Urinary bladder (tissue), 4 donors: Measurements from ENCODE around the gene DNAJB6. TPM values are rescaled to one million over a fixed set of nuclear protein-coding genes. Genes with fewer than 3 reads are reported as not detected.
A peak's percentile ranks its signal among the peaks of the same experiment; 100 is the strongest.

Experiments
- DNase-seq: peaks from one replicate; pipeline ENCODE4 v3.0.0-alpha.2; 2015; ENCODE audit errors: extremely low spot score
- H3K27ac ChIP-seq: one replicate; pipeline ENCODE4 v1.5.1; 2013; ENCODE audit warnings: low read depth, mild to moderate bottlenecking, moderate library complexity
- H3K36me3 ChIP-seq: one replicate; pipeline ENCODE4 v1.6.1; 2013; ENCODE audit warnings: mild to moderate bottlenecking, moderate library complexity; ENCODE audit not compliant: insufficient read depth
- H3K4me1 ChIP-seq: one replicate; pipeline ENCODE4 v1.6.1; 2013; ENCODE audit warnings: mild to moderate bottlenecking, moderate library complexity; ENCODE audit not compliant: insufficient read depth
- H3K4me3 ChIP-seq: one replicate; pipeline ENCODE4 v1.5.1; 2013; ENCODE audit warnings: low read depth, low read length
- WGBS: extraction: QIAGEN DNeasy Blood & Tissue Kit; methylation state at CpG from one replicate; pipeline ENCODE4 v1.1.7; 2013; 5-methylcytosine and 5-hydroxymethylcytosine counted together
- polyA plus RNA-seq: library from polyadenylated mRNA; stranded (reverse); fragments of 200-250 nt; gene quantifications from one replicate; pipeline ENCODE4 v1.2.3, GENCODE V29; 2013
- total RNA-seq: library from RNA; depleted of rRNA; stranded (reverse); fragments of >200 nt; gene quantifications from one replicate; pipeline ENCODE4 v1.2.3, GENCODE V29; 2014
- donor health status: healthy with polysubstance abuse.
- donor health status: healthy.

Gene DNAJB6
- total and polyA plus RNA-seq, 2 donors, result 90.4 to 137 TPM

DNA sequence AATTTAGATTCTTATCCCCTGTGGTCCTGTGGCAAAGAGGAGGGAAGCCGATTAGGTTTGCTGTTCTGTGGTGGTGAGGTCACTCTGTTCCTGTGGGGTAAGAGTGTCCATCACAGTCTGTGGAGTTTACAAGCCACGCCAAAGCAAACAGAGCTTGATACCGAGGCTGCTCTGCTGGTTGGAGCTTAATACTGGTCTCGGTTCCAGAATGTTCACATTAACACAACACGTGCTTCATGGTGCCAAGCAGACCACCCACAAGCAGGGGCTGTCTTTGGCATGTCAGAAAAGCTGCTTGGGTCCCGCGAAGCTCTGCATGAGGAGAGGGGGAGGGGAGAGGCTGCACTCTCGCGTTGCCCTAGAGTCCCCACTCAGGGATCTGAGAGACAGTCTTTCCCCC is 47.5 kb downstream of the DNAJB6 start:
- WGBS, result 51% methylated on average over 9 of the region's 9 CpGs
- no peak for DNase-seq
- Histone ChIP-seq H3K36me3 (peaks cover 7% of the 10 kb centered on the region), H3K4me1 (no peaks in the 10 kb centered on the region), H3K27ac (no peak overlapping the region), H3K4me3 (no peak overlapping the region)

DNA sequence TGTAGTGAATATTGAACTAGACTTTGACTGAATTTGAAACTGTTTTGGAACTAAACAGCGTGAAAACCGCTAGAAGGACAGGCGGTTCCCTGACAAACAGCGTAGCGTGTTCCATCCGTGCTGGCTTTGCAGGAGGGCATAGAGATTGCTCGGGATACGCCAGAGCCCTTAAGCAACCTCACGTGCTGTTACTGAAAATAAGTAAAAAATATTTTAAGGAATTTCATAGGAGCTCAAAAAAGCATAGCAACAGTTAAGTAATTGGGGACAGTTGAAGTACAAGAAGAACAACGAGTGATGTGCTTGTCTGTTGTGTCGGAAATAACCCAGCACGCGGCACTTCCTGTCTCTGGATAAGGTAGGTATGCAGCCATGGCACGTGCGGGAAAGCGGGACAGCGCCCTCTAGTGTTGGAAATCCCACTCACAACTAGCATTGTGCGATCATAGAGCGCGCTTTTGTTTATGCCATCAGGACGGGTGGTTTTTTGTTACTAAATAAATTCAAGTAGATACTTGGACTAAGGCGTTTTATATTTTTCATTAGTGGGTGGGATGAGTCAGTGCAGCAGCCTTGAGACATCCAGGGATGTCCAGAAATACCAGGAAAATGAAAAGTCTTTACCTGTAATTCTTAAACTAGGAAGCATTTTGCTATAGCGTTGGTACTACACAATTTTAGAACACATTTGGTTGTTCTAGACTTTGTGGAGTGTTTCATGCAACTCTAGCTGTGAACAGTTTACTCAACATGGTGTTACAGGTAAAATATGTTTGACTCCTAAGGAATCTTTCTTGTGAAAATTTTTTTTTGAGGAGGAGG is 50.4 kb downstream of the DNAJB6 start:
- WGBS, result 47% methylated on average over 23 of the region's 23 CpGs
- H3K36me3 ChIP-seq, result peaks cover 6% of the 10 kb centered on the region
- H3K4me1 ChIP-seq, result no peaks in the 10 kb centered on the region
- no peak overlapping the region for H3K4me3 ChIP-seq
- peak; percentile 13 for DNase-seq
- peak overlapping the region; percentile 39 for H3K27ac ChIP-seq

DNA sequence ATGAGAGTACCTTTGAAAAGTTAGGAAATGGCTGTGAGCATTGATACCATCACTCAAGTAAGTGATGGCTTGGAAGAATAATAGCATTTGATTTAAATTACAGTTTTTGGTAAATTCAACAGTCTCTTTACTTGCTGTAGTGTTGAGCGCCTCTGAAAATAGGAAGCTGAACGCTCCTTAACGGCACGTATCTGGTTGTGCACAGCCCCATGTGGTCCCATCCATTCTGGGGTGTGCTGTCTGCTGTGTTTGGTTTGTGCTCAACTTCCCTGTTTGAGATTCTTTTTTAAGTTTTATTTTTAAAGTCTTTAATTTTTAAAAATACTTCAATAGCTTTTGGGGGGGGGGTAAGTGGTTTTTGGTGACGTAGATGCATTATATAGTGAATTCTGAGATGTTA is 51.5 kb downstream of the DNAJB6 start:
- Histone ChIP-seq H3K4me1 (no peaks in the 10 kb centered on the region), H3K4me3 (no peak overlapping the region), H3K27ac (no peak overlapping the region), H3K36me3 (peaks cover 2% of the 10 kb centered on the region)
- DNase-seq, result no peak
- WGBS, result 95% methylated on average over 5 of the region's 5 CpGs

DNA sequence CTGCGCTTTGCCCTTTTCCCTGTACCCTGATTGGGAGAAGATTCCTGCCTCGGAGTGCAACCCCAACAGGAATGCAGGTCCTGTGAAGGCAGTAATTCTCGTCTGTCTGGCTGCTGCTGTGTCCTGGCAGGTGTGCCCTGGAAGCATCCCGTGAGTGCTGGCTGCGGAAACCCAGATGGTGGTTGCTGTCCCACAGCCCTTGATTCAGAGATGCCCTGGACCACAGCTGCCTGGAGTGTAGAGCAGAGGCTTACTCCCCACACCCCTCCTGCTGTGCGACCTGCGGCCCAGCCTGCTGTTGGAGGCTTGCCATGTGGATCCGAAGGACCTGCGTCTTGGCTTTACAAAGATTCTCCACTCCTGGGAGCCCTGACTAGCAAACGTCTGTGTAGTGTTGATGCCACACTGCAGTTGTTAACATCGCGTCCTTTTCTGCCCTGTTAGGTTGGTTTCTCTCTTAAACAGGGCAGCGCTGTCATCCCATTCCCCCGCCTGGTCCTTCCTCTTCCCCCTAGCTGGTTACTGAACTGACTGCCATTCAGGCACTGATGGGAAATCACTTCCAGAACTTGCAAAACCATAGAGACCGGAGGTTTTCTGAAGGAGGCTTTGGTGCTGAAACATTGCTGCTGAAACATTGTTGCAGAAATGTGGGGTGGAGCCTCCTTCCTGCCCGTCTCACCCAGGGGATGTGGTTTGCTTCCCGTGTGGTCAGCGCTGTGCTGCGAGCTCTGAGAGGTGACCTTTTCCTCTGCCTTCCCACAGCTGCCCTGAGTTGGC is 53.3 kb downstream of the DNAJB6 start:
- H3K27ac ChIP-seq, result no peak overlapping the region
- no peak for DNase-seq

DNA sequence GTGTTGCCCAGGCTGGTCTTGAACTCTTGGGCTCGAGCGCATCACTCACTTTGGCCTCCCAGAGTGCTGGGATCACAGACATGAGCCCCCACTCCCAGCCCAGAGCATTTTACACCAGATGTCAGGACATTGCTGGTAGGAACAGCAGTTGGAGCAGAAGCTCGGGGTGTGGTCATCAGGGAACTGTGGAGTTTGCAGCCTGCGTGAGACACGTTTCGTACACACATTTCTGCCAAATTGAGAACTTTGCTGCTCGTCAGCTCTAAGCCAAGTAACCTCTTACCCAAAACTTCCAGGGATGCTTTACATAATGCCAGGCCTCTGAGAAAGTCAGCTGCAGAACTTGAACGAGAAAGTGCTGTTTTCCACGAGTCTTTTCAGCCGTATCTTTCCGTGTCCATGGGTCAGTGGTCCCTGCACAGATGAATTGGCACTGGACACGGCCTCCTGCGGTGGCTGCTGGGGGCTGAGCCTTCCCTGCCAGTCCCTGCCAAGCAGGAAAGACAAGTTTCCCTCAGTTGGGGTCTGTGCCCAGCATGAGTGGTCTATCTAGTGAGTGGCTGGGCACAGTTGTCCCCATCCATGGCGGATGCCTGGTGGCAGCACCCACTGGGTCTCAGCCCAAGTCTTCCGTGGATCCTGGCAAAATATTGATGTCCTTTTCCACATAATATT is 54.4 kb downstream of the DNAJB6 start:
- 90% methylated on average over 15 of the region's 15 CpGs for WGBS
- Histone ChIP-seq H3K4me1 (no peaks in the 10 kb centered on the region), H3K36me3 (no peaks in the 10 kb centered on the region), H3K27ac (no peak overlapping the region), H3K4me3 (no peak overlapping the region)
- DNase-seq, result no peak

More for the DNA sequence above, 53.3 kb downstream of the DNAJB6 start:
- no peaks in the 10 kb centered on the region for H3K4me1 ChIP-seq
- H3K4me3 ChIP-seq, result no peak overlapping the region
- no peaks in the 10 kb centered on the region for H3K36me3 ChIP-seq
- 74% methylated on average over 19 of the region's 19 CpGs for WGBS

DNA sequence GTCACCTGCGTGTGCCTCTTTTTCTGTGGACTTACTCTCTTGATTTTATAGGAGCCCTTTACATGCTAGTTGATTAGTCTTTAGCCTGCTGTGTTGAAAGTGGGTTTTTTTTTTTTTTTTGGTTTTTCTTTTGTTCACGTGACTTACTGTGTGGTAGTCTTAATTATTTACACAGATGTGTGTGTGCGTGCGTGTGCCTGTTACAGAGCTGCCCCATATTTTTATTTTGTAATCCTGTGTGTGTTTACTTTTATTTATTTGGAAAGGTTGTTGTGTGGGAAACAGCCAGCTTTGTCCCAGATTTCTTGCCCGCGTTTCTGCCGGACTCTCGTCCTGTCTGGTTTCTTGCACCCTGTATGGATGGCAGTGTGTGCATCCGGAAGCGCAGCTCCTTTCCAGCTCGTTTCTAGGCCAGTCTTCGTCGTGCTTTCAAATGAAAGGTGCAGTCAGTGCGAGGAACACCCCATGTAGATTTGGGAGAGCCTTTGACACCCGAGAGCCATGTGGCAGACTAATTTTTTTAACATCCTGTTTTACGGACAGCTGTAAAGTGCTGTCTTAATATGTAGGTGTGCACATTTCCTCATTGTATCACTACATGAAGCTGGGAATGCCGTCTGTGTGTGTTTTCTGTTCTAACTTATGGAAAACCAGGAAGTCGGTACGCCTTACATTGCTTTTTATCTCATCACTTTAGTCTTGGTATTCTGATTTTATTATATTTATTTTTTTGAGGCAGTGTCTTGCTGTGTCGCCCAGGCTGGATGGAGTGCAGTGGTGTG is 55.6 kb downstream of the DNAJB6 start:
- H3K36me3 ChIP-seq, result no peaks in the 10 kb centered on the region
- no peaks in the 10 kb centered on the region for H3K4me1 ChIP-seq
- DNase-seq, result no peak
- H3K27ac ChIP-seq, result no peak overlapping the region
- H3K4me3 ChIP-seq, result no peak overlapping the region
- WGBS, result 90% methylated on average over 20 of the region's 20 CpGs

DNA sequence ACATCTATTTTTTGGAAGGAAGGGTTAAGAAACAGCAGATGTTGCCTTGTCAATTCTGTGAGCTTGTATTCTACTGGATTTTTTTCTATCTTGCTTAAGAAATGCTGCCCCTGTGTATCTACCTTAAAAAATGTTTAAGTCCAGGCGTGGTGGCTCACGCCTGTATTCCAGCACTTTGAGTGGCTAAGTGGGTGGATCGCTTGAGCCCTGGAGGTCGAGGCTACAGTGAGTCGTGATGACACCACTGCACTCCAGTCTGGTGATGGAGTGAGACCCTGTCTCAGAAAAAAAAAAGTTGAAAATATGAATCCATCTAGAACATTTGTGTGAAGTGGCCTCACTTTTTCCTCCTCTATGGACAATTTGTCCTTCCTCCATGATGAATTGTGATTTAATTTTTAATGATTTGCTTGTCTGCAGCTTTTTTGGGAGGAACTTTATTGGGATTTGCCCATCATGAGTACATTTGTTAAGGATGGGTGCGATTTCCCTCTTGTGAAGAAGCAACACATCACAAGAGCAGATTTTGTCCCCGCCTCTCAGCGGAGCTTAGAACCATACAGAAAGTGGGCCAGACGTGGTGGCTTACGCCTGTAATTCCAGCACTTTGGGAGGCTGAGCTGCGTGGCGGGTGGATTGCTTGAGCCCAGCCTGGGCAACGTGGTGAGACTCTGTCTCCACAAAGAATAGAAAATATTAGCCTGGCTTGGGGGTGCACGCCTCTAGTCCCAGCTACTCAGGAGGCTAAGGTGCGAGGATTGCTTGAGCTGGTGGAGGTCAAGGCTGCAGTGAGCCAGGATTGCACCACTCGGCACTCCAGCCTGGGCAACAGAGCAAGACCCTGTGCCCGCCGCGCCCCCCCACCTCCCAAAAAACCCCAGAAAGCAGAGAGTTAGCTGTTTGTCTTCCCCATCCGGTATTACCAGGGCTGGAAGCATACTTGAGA is 57.7 kb downstream of the DNAJB6 start:
- H3K4me1 ChIP-seq, result no peaks in the 10 kb centered on the region
- no peak overlapping the region for H3K4me3 ChIP-seq
- H3K36me3 ChIP-seq, result no peaks in the 10 kb centered on the region
- DNase-seq, result no peak
- no peak overlapping the region for H3K27ac ChIP-seq
- WGBS, result 95% methylated on average over 20 of the region's 20 CpGs

DNA sequence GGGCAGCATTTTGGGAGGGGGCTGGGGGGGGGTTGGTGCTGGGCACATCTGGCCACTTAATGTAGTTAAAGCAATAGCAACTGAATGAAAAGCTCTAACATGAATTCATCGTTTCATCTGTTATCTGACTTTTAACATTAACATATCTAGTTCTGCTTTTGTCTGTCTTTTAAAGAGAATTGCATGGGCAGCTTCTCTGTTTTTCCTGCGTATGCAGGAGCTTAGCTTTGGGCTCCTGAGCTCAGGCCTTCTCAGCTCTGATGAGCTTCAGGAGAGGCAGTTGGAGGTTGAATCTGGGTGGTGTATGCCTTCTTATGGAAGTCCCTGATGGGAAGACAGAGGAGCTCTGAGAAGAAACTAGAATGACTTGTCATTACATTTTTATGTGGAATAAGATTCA is 58.4 kb downstream of the DNAJB6 start:
- 73% methylated on average over 2 of the region's 2 CpGs for WGBS
- Histone ChIP-seq H3K4me3 (no peak overlapping the region), H3K27ac (no peak overlapping the region), H3K36me3 (no peaks in the 10 kb centered on the region), H3K4me1 (no peaks in the 10 kb centered on the region)
- DNase-seq, result no peak

DNA sequence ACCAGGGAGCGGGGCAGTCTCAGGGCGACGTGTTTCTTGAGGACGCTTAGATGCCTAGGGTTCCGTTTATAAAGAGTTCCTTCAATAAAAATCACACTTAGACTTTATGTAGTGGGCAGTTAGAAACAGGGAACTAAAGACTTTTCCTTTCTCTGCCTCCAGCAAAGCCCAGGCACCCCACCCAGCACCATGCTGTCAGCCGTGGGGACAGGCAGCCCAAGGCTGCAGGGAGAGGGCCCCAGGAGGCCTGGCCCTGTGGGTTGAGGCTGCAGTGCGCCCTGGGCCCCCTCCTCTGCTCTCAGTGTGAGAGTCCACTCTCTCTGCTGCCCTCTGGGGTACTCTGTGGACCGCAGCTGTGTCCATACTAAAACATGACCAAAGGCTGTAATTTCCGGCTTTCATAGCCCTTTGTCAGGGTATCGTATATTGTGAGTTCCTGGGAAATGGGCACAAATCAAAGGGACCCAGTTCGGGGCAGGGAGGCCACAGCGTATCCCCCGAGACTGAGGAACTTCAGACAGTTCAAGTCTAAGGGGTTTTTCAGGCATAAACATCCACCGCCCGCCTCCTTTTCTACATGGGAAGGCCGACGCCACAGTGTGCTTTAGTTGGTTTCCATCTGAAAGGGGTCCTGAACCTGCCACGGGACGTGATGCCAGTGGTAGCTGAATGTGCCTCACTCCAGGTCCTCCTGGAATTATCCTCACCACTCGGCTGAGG is 59.7 kb downstream of the DNAJB6 start:
- no peaks in the 10 kb centered on the region for H3K4me1 ChIP-seq
- H3K27ac ChIP-seq, result no peak overlapping the region
- no peak overlapping the region for H3K4me3 ChIP-seq
- WGBS, result 94% methylated on average over 20 of the region's 20 CpGs
- no peaks in the 10 kb centered on the region for H3K36me3 ChIP-seq
- DNase-seq, result no peak

DNA sequence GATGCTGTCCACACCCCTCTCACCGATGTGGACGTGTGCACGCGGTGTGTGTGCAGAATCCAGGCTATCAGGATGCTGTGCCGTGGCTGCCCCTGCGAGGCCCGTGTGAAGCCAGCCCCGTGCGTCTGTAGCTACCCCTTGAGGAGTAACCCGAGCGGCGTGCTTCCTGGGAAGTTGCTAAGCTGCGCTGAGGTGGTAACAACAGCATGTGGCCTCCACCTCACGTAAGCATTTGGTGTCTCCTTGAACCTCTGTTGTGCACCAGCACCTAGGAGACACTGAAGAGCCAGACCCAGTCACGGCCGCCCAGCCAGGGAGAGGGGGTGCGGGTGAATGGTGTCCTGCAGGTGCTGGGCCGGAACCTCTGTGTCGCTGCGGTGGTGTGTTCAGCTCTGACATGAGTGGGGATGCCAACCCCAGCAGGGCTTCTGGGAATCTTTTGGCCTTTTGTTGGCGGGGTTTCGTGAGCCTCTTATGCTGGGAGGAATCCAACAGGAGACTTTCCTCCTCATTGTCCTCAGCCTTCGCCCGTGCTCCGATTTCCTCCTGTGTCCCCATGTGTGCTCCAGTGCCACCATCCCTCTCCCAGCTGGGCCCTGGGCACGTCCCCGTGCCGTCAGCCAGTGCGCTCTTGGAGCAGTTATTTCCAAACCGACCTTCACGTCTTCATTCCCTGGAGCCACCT is 60.4 kb downstream of the DNAJB6 start:
- no peak for DNase-seq
- H3K36me3 ChIP-seq, result no peaks in the 10 kb centered on the region
- no peaks in the 10 kb centered on the region for H3K4me1 ChIP-seq
- H3K27ac ChIP-seq, result no peak overlapping the region
- H3K4me3 ChIP-seq, result no peak overlapping the region
- 95% methylated on average over 31 of the region's 31 CpGs for WGBS

DNA sequence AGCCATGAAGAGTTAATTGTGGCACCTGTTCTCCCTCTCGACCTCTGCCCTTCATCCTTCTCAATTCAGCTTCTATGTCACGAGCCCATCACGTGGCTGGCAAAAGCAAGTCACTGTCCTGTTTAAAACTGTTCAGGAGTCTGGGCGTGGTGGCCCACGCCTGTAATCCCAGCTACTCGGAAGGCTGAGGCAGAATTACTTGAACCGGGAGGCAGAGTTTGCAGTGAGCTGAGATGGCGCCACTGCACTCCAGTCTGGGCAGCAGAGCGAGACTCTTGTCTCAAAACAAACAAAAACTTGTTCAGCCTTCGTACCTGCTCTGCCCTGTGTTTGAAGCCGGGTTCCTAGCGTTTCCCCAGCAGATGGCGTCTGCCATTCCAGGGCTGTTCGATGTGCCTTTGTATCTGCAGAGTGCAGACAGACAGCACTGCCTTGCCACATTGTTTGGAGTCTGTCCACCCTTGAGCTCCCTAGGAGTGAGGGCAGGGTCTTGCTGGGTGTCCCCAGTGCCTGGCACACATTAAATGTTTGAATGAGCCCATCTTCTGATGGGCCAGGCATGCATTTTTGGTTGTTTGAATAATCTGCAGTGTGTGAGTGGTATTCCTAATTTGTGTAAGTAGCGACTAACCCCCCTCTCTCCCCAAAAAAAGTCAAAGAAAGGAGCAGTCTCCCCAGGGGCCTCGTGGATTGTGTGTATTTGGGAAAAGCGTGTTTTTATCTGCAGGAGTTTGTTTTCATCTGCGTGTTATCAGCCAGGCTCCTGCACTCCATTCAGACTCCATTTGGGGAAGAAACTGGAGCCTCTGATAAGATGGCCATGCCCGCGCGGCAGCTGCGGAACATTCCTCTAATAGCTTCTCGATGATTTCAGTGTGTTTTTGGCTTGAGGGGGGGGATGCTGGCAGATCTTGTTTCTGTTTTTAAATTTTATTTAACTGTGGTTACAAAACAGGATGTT is 61.2 kb downstream of the DNAJB6 start:
- no peaks in the 10 kb centered on the region for H3K36me3 ChIP-seq
- peak overlapping the region; percentile 47 for H3K27ac ChIP-seq
- no peaks in the 10 kb centered on the region for H3K4me1 ChIP-seq
- no peak overlapping the region for H3K4me3 ChIP-seq
- DNase-seq, result no peak
- WGBS, result 41% methylated on average over 23 of the region's 23 CpGs
